ENCODE data around the gene NAALADL2.

GRCh38 chr3:175620532-175620931 is 761.4 kb downstream of the NAALADL2 start:
- no peak for TF ChIP-seq CTCF (IDR thresholded peaks at IDR 0.05)
- no peak for TF ChIP-seq EZH2phosphoT487 (IDR thresholded peaks at IDR 0.05)

All from neural progenitor cell (in vitro differentiated cells).